Heart right ventricle (tissue), 16 donors: Measurements from ENCODE around the gene SEPHS2. TPM values are rescaled to one million over a fixed set of nuclear protein-coding genes. Genes with fewer than 3 reads are reported as not detected.
"Not testable (repeated sequence)": the region's sequence is repeated elsewhere in the genome, so short reads cannot be mapped to it uniquely, and the experiment has no call there.

Experiments
- ATAC-seq, 8 donors: fragments of 200-7000 bp; cut with Tn5 transposase; one replicate each; pipeline ENCODE4 v1.9.1; 2020; ENCODE audit warnings: mild to moderate bottlenecking in 8 of 8, moderate library complexity in 8 of 8, moderate number of reproducible peaks in 1 of 8
- DNase-seq, 2 donors: peaks; one replicate each; pipeline ENCODE4 v3.0.0-alpha.2; 2020
- H3K27ac ChIP-seq, 10 donors: fragments of 200-600 bp; sonication (generic) in 2 of 10; one replicate each; pipeline versions ENCODE4 v1.5.0 to v1.8.0; 2020 to 2022; ENCODE audit warnings: mild to moderate bottlenecking in 3 of 10
- H3K27me3 ChIP-seq, 7 donors: fragments of 200-600 bp; one replicate each; pipeline ENCODE4 v1.8.0; 2021 to 2022; ENCODE audit warnings: mild to moderate bottlenecking in 2 of 7
- H3K36me3 ChIP-seq, 9 donors: fragments of 200-600 bp; sonication (generic) in 1 of 9; one replicate each; pipeline versions ENCODE4 v1.5.0 to v1.8.0; 2020 to 2022; ENCODE audit warnings: mild to moderate bottlenecking in 2 of 9
- H3K4me1 ChIP-seq, 9 donors: fragments of 200-600 bp; sonication (generic) in 1 of 9; one replicate each; pipeline versions ENCODE4 v1.5.0 to v1.8.0; 2020 to 2022; ENCODE audit warnings: mild to moderate bottlenecking in 4 of 9
- H3K4me3 ChIP-seq, 10 donors: fragments of 200-600 bp; sonication (generic) in 2 of 10; one replicate each; pipeline versions ENCODE4 v1.5.0 to v1.8.0; 2020 to 2022; ENCODE audit warnings: mild to moderate bottlenecking in 7 of 10, moderate library complexity in 2 of 10
- H3K9me3 ChIP-seq, 11 donors: fragments of 200-600 bp in 10 of 11; sonication (generic) in 2 of 11; one replicate each; pipeline versions ENCODE4 v1.5.0 to v1.8.0; 2013 to 2022; ENCODE audit warnings: mild to moderate bottlenecking in 2 of 11, control low read depth in 1 of 11, moderate library complexity in 1 of 11
- CTCF ChIP-seq, 9 donors: fragments of 200-600 bp; sonication (generic) in 2 of 9; IDR thresholded peaks; one replicate each; pipeline versions ENCODE4 v1.5.0 to v1.8.0; 2021 to 2022; ENCODE audit warnings: antibody characterized with exemption in 9 of 9, mild to moderate bottlenecking in 5 of 9, moderate library complexity in 1 of 9
- WGBS, 2 donors: extraction: QIAGEN DNeasy Blood & Tissue Kit; methylation state at CpG; one replicate each; pipeline ENCODE4 v1.1.7; 2013; ENCODE audit warnings: inconsistent platforms in 1 of 2; 5-methylcytosine and 5-hydroxymethylcytosine counted together
- intact Hi-C, 10 donors: fragments of 100-400 bp; cut with DNase I; formaldehyde crosslinking; loops; one replicate each; pipeline versions ENCODE4 v1.11.1 to v1.14.2; 2022
- polyA plus RNA-seq, 2 donors: library from polyadenylated mRNA; stranded (reverse); fragments of 200-250 nt; gene quantifications; one replicate each; pipeline ENCODE4 v1.2.3, GENCODE V29; 2013
- total RNA-seq, 10 donors: library from RNA; stranded (reverse); fragmentation: NEBNext Ultra II Directional in 3 of 10; extraction: Animal tissue kit (Norgen Biotek cat#: 25700) in 3 of 10; gene quantifications; one replicate each; pipeline versions ENCODE4 v1.2.1 to v1.2.4, GENCODE V29; 2021 to 2023
- donor health status: Arrhythmogenic right ventricular cardiomyopathy.
- donor health status: ischemic (EF 13 %, LVEDD 7.1; RV severe dilation, severe dysfunction).
- donor health status: healthy with polysubstance abuse.
- donor health status: DM: no; HTN: yes; CAD: no.
- donor health status: DM: no; HTN: no; CAD: no.
- donor health status: ischemic (EF 25% LVEDD 6.9; RV normal size, moderate dysfunction).
- donor health status: ischemic (EF 25% LVEDD 5.7; RV mildly dilated, moderate dysfunction).
- donor health status: healthy.
- donor health status: DM: yes; HTN: yes; CAD: no.
- donor health status: Ischemic cardiomyopathy.
- donor health status: ischemic (EF 35%, LVEDD 5.7; RV mildly dilated, moderate dysfunction).
- donor health status: nonischemic (EF 11% LVEDD 7.7; RV severe dilation, severe dysfunction).
- donor health status: DM: yes; HTN: yes; CAD: no.
- donor health status: PGD.
- donor health status: ischemic (EF 29% LVEDD 5.4; RV normal size, mild dysfunction).
- donor health status: nonischemic (EF 23%, LVEDD 6.1; RV moderate dilation, normal function).

SEPHS2 gene
- total and polyA plus RNA-seq, 12 donors, result 17.3 to 49.3 (median 29.3) TPM

GRCh38 chr16:30464078-30464477, 18.4 kb upstream of the SEPHS2 start:
- H3K36me3 ChIP-seq, result no peaks in the 10 kb centered on the region
- H3K9me3 ChIP-seq, result no peaks in the 10 kb centered on the region
- H3K27ac ChIP-seq, result no peak overlapping the region
- no peak for TF ChIP-seq CTCF (IDR thresholded peaks at IDR 0.05)
- peaks cover 0 to 22% (median 0%) of the 10 kb centered on the region in 9 donors for H3K4me1 ChIP-seq
- no peak for ATAC-seq
- WGBS, 2 donors, result 89 to 90% methylated on average over 7 of the region's 7 CpGs
- DNase-seq, result no peak
- no peak overlapping the region for H3K4me3 ChIP-seq
- intact Hi-C loops, result no loop called here
- no peaks in the 10 kb centered on the region for H3K27me3 ChIP-seq

GRCh38 chr16:30461426-30461825, 15.8 kb upstream of the SEPHS2 start:
- H3K4me3 ChIP-seq, H3K27ac ChIP-seq, H3K9me3 ChIP-seq, ATAC-seq, H3K36me3 ChIP-seq, H3K27me3 ChIP-seq, DNase-seq, intact Hi-C loops: not testable (repeated sequence)
- peaks cover 0 to 30% (median 0%) of the 10 kb centered on the region in 9 donors for H3K4me1 ChIP-seq
- 83 to 92% methylated on average over 5 of the region's 5 CpGs for WGBS, 2 donors

GRCh38 chr16:30459456-30459855, 13.8 kb upstream of the SEPHS2 start:
- DNase-seq (no peak), ATAC-seq (no peak)
- intact Hi-C loops, result loop anchor here in 2 of 10 donors (5.0 to 10.0 kb wide), 2 partner anchors 58 to 155 kb away; partner anchors contain the start of gene ZNF689 (in 1 of the 2)
- no peaks in the 10 kb centered on the region for H3K27me3 ChIP-seq
- no peaks in the 10 kb centered on the region for H3K9me3 ChIP-seq
- H3K36me3 ChIP-seq, result no peaks in the 10 kb centered on the region
- TF ChIP-seq CTCF (IDR thresholded peaks at IDR 0.05), result no peak
- 85% methylated on average over 11 of the region's 11 CpGs for WGBS, 2 donors
- peaks cover 0 to 30% (median 0%) of the 10 kb centered on the region in 9 donors for H3K4me1 ChIP-seq
- no peak overlapping the region for H3K4me3 ChIP-seq
- H3K27ac ChIP-seq, result peak overlapping the region in 1 of 10 donors; percentile 82

GRCh38 chr16:30458561-30459394, 13.1 kb upstream of the SEPHS2 start:
- intact Hi-C loops, result loop anchor here in 2 of 10 donors (5.0 to 10.0 kb wide), 2 partner anchors 59 to 156 kb away; partner anchors contain the start of gene ZNF689 (in 1 of the 2)
- Histone ChIP-seq H3K27me3 (no peaks in the 10 kb centered on the region), H3K9me3 (no peaks in the 10 kb centered on the region), H3K4me1 (peaks cover 0 to 25% (median 0%) of the 10 kb centered on the region in 9 donors), H3K27ac (peak overlapping the region in 1 of 10 donors; percentile 82), H3K4me3 (no peak overlapping the region), H3K36me3 (no peaks in the 10 kb centered on the region)
- ATAC-seq (peak in 7 of 8 donors; percentile 13 to 65 (median 46)), DNase-seq (peak in 1 of 2 donors; percentile 34)
- TF ChIP-seq CTCF (IDR thresholded peaks at IDR 0.05), result no peak
- 75 to 81% methylated on average over 22 of the region's 22 CpGs for WGBS, 2 donors
